GM12875 (cell line): ENCODE data around the gene TDRD10.

Experiments used
- H3K4me3 ChIP-seq: one replicate; pipeline ENCODE4 v1.5.1; 2011; ENCODE audit warnings: low read depth, low read length, control low read depth
- CTCF ChIP-seq: IDR thresholded peaks from 2 replicates; pipeline ENCODE4 v1.5.1; 2011; ENCODE audit warnings: low read depth, mild to moderate bottlenecking, control low read depth, inconsistent platforms, low read length, moderate library complexity, borderline replicate concordance; ENCODE audit not compliant: insufficient read depth

The TDRD10 gene

GRCh38 chr1:154497026-154497806 lies 4.8 kb upstream of the TDRD10 start:
- no peak for TF ChIP-seq CTCF
- H3K4me3 ChIP-seq, result no peak overlapping the region

- TF ChIP-seq CTCF, result no peak
Measured at GRCh38 chr1:154499446-154499845, 2.6 kb upstream of the TDRD10 start.

GRCh38 chr1:154500533-154500932 lies 1.5 kb upstream of the TDRD10 start:
- no peak overlapping the region for H3K4me3 ChIP-seq
- TF ChIP-seq CTCF, result no peak

More at GRCh38 chr1:154499446-154499845, 2.6 kb upstream of the TDRD10 start:
- no peak overlapping the region for H3K4me3 ChIP-seq

GRCh38 chr1:154501423-154502065 lies 475 bp upstream of the TDRD10 start:
- no peak for TF ChIP-seq CTCF
- H3K4me3 ChIP-seq, result peak overlapping the region; percentile 43

GRCh38 chr1:154502744-154503115 lies 711 bp downstream of the TDRD10 start:
- peak overlapping the region; percentile 43 for H3K4me3 ChIP-seq
- no peak for TF ChIP-seq CTCF

- no peak for TF ChIP-seq CTCF
- H3K4me3 ChIP-seq, result no peak overlapping the region
Measured at GRCh38 chr1:154503898-154504297, 1.9 kb downstream of the TDRD10 start.

GRCh38 chr1:154512760-154513159 lies 10.7 kb downstream of the TDRD10 start:
- H3K4me3 ChIP-seq, result no peak overlapping the region
- no peak for TF ChIP-seq CTCF
